ENCODE results near the gene ARHGEF17.
"Not testable (repeated sequence)": the region's sequence is repeated elsewhere in the genome, so short reads cannot be mapped to it uniquely, and the experiment has no call there.

ARHGEF17 gene

GRCh38 chr11:73274191-73274590, 33.9 kb upstream of the ARHGEF17 start:
- not testable (repeated sequence) for DNase-seq

- DNase-seq, result no peak
These were observed 33.2 kb upstream of the ARHGEF17 start for GRCh38 chr11:73274722-73275380.

- DNase-seq, result no peak
These were observed 32.7 kb upstream of the ARHGEF17 start for GRCh38 chr11:73275381-73275750.

GRCh38 chr11:73277467-73277866, 30.6 kb upstream of the ARHGEF17 start:
- DNase-seq, result no peak

- no peak for DNase-seq
These were observed 27.4 kb upstream of the ARHGEF17 start for GRCh38 chr11:73280626-73281025.

GRCh38 chr11:73281201-73281741, 26.8 kb upstream of the ARHGEF17 start:
- DNase-seq, result no peak

- DNase-seq, result no peak
These were observed 26.0 kb upstream of the ARHGEF17 start for GRCh38 chr11:73281796-73282660.

- DNase-seq, result no peak
These were observed 24.6 kb upstream of the ARHGEF17 start for GRCh38 chr11:73283276-73284000.

- DNase-seq, result no peak
These were observed 24.0 kb upstream of the ARHGEF17 start for GRCh38 chr11:73284106-73284505.

- no peak for DNase-seq
These were observed 22.4 kb upstream of the ARHGEF17 start for GRCh38 chr11:73285721-73286120.

- DNase-seq, result no peak
These were observed 21.8 kb upstream of the ARHGEF17 start for GRCh38 chr11:73286240-73286810.

- peak; percentile 14 for DNase-seq
These were observed 20.5 kb upstream of the ARHGEF17 start for GRCh38 chr11:73287400-73288101.

GRCh38 chr11:73288192-73288872, 19.7 kb upstream of the ARHGEF17 start:
- no peak for DNase-seq

- peak; percentile 13 for DNase-seq
These were observed 19.0 kb upstream of the ARHGEF17 start for GRCh38 chr11:73288873-73289707.

GRCh38 chr11:73290536-73290935, 17.5 kb upstream of the ARHGEF17 start:
- DNase-seq, result no peak

GRCh38 chr11:73291196-73291595, 16.9 kb upstream of the ARHGEF17 start:
- no peak for DNase-seq

GRCh38 chr11:73291781-73292524, 16.1 kb upstream of the ARHGEF17 start:
- DNase-seq, result no peak

GRCh38 chr11:73292525-73292894, 15.6 kb upstream of the ARHGEF17 start:
- no peak for DNase-seq

GRCh38 chr11:73293356-73293936, 14.6 kb upstream of the ARHGEF17 start:
- DNase-seq, result no peak

GRCh38 chr11:73294604-73295003, 13.5 kb upstream of the ARHGEF17 start:
- DNase-seq, result no peak
